H9 (cell line): ENCODE results near the gene TSTD1. TPM values are rescaled to one million over a fixed set of nuclear protein-coding genes. Genes with fewer than 3 reads are reported as not detected.
A peak's percentile ranks its signal among the peaks of the same experiment; 100 is the strongest.

Source experiments
- DNase-seq: peaks from one replicate; pipeline ENCODE4 v3.0.0-alpha.2; 2017
- H2AFZ ChIP-seq: one replicate; pipeline ENCODE4 v1.6.1; 2013; ENCODE audit warnings: mild to moderate bottlenecking, low read length, control low read depth, moderate library complexity
- H2AK5ac ChIP-seq: 2 replicates; pipeline ENCODE4 v1.6.1; 2013; ENCODE audit warnings: low read length, control low read depth, mixed read lengths; ENCODE audit not compliant: insufficient read length
- H2BK120ac ChIP-seq: one replicate; pipeline ENCODE4 v1.6.1; 2013; ENCODE audit warnings: low read depth, mild to moderate bottlenecking, low read length, control low read depth, inconsistent platforms; ENCODE audit not compliant: poor library complexity, severe bottlenecking
- H2BK12ac ChIP-seq: 2 replicates; pipeline ENCODE4 v1.6.1; 2013; ENCODE audit warnings: low read length, control low read depth, mixed read lengths, low read depth; ENCODE audit not compliant: insufficient read length
- H2BK15ac ChIP-seq: 2 replicates; pipeline ENCODE4 v1.6.1; 2013; ENCODE audit warnings: low read depth, low read length, control low read depth
- H2BK20ac ChIP-seq: one replicate; pipeline ENCODE4 v1.6.1; 2013; ENCODE audit warnings: low read depth, mild to moderate bottlenecking, low read length, control low read depth, inconsistent platforms; ENCODE audit not compliant: poor library complexity, severe bottlenecking
- H2BK5ac ChIP-seq: 2 replicates; pipeline ENCODE4 v1.6.1; 2013; ENCODE audit warnings: low read length, control low read depth, mixed read lengths; ENCODE audit not compliant: insufficient read length
- H3K14ac ChIP-seq: 2 replicates; pipeline ENCODE4 v1.6.1; 2013; ENCODE audit warnings: low read length, control low read depth; ENCODE audit not compliant: insufficient read depth
- H3K18ac ChIP-seq: 2 replicates; pipeline ENCODE4 v1.6.1; 2013; ENCODE audit warnings: low read depth, mild to moderate bottlenecking, mixed read lengths, low read length, control low read depth; ENCODE audit not compliant: insufficient read length
- H3K23ac ChIP-seq: 2 replicates; pipeline ENCODE4 v1.6.1; 2013; ENCODE audit warnings: low read length, control low read depth, mixed read lengths, low read depth; ENCODE audit not compliant: insufficient read length
- H3K23me2 ChIP-seq: 2 replicates; pipeline ENCODE4 v1.6.1; 2013; ENCODE audit warnings: low read depth, mild to moderate bottlenecking, mixed read lengths, low read length, control low read depth; ENCODE audit not compliant: insufficient read length, poor library complexity, severe bottlenecking
- H3K27ac ChIP-seq: 2 replicates; pipeline ENCODE4 v1.5.1; 2013; ENCODE audit warnings: low read length, control low read depth, mixed read lengths, low read depth; ENCODE audit not compliant: insufficient read length
- H3K27me3 ChIP-seq: 2 replicates; pipeline ENCODE4 v1.6.1; 2013; ENCODE audit warnings: low read length, control low read depth, inconsistent platforms; ENCODE audit not compliant: insufficient read depth
- H3K4ac ChIP-seq: 2 replicates; pipeline ENCODE4 v1.6.1; 2013; ENCODE audit warnings: low read depth, mild to moderate bottlenecking, control low read depth, inconsistent platforms, low read length, moderate library complexity
- H3K4me1 ChIP-seq: 2 replicates; pipeline ENCODE4 v1.6.1; 2013; ENCODE audit warnings: low read length, control low read depth, inconsistent platforms; ENCODE audit not compliant: insufficient read depth
- H3K4me2 ChIP-seq: 2 replicates; pipeline ENCODE4 v1.6.1; 2013; ENCODE audit warnings: low read length, control low read depth, mixed read lengths; ENCODE audit not compliant: insufficient read length, insufficient read depth
- H3K56ac ChIP-seq: 2 replicates; pipeline ENCODE4 v1.6.1; 2013; ENCODE audit warnings: low read depth, mild to moderate bottlenecking, mixed read lengths, low read length, control low read depth; ENCODE audit not compliant: insufficient read length
- H3K79me1 ChIP-seq: 2 replicates; pipeline ENCODE4 v1.6.1; 2013; ENCODE audit warnings: low read depth, mild to moderate bottlenecking, moderate library complexity, low read length, control low read depth, inconsistent platforms; ENCODE audit not compliant: insufficient read depth, poor library complexity, severe bottlenecking
- H3K79me2 ChIP-seq: 2 replicates; pipeline ENCODE4 v1.6.1; 2013; ENCODE audit warnings: low read length, control low read depth, inconsistent platforms; ENCODE audit not compliant: insufficient read depth
- H3K9ac ChIP-seq: 2 replicates; pipeline ENCODE4 v1.6.1; 2013; ENCODE audit warnings: low read length, control low read depth, mixed read lengths; ENCODE audit not compliant: insufficient read length; ENCODE audit errors: extremely low read depth
- H3K9me3 ChIP-seq: one replicate; pipeline ENCODE4 v1.6.1; 2013; ENCODE audit warnings: low read depth, low read length, inconsistent platforms; ENCODE audit not compliant: control insufficient read depth
- H3T11ph ChIP-seq: one replicate; pipeline ENCODE4 v1.6.1; 2013; ENCODE audit warnings: mild to moderate bottlenecking, low read length, control low read depth, inconsistent platforms
- H4K20me1 ChIP-seq: one replicate; pipeline ENCODE4 v1.6.1; 2013; ENCODE audit not compliant: control insufficient read depth, insufficient read length, insufficient read depth
- H4K5ac ChIP-seq: 2 replicates; pipeline ENCODE4 v1.6.1; 2013; ENCODE audit warnings: low read depth, mild to moderate bottlenecking, mixed read lengths, low read length, control low read depth; ENCODE audit not compliant: insufficient read length
- H4K8ac ChIP-seq: replicated peaks from 2 replicates; pipeline ENCODE4 v1.6.1; 2013; ENCODE audit warnings: low read length, control low read depth, mixed read lengths, low read depth; ENCODE audit not compliant: insufficient read length
- H4K91ac ChIP-seq: 2 replicates; pipeline ENCODE4 v1.6.1; 2013; ENCODE audit warnings: low read depth, mild to moderate bottlenecking, moderate library complexity, mixed read lengths, low read length, control low read depth; ENCODE audit not compliant: insufficient read length
- H3K27ac Mint-ChIP-seq, 3 experiments: 2 replicates in 2 of 3; 3 replicates in 1 of 3; pipeline ENCODE4 v1.8.0; 2020 to 2021; ENCODE audit warnings: mixed read lengths in 3 of 3, mild to moderate bottlenecking in 1 of 3, moderate library complexity in 1 of 3
- H3K27me3 Mint-ChIP-seq: 2 replicates; pipeline ENCODE4 v1.8.0; 2021; ENCODE audit warnings: low read depth, mild to moderate bottlenecking, moderate library complexity, mixed read lengths
- H3K36me3 Mint-ChIP-seq, 3 experiments: 2 replicates in 2 of 3; 3 replicates in 1 of 3; pipeline ENCODE4 v1.8.0; 2020 to 2021; ENCODE audit warnings: low read depth in 3 of 3, mixed read lengths in 3 of 3; ENCODE audit not compliant: insufficient read depth in 1 of 3
- H3K4me1 Mint-ChIP-seq, 2 experiments: 2 replicates each; pipeline ENCODE4 v1.8.0; 2020; ENCODE audit warnings: mixed read lengths in 2 of 2
- H3K4me3 Mint-ChIP-seq, 2 experiments: 2 replicates in 1 of 2; 3 replicates in 1 of 2; pipeline ENCODE4 v1.8.0; 2020 to 2021; ENCODE audit warnings: mild to moderate bottlenecking in 2 of 2, mixed read lengths in 2 of 2, moderate library complexity in 1 of 2
- H3K9me3 Mint-ChIP-seq, 2 experiments: 2 replicates in 1 of 2; 3 replicates in 1 of 2; pipeline ENCODE4 v1.8.0; 2020; ENCODE audit warnings: mild to moderate bottlenecking in 2 of 2, mixed read lengths in 2 of 2, moderate library complexity in 1 of 2
- WGBS: extraction: QIAGEN DNeasy Blood & Tissue Kit; methylation state at CpG from one replicate; pipeline ENCODE4 v1.1.7; 2013; ENCODE audit warnings: missing lambda C conversion rate, low lambda C conversion rate, mixed read lengths; ENCODE audit not compliant: insufficient read length; ENCODE audit errors: extremely low coverage; 5-methylcytosine and 5-hydroxymethylcytosine counted together
- total RNA-seq: library from RNA; stranded (reverse); gene quantifications from 2 replicates; pipeline ENCODE4 v1.2.1, GENCODE V29; 2021
- TF ChIP-seq, protein P1 (sequence below): fragments of 200-600 bp; sonication (generic); conservative IDR thresholded peaks from 3 replicates; pipeline ENCODE4 v1.8.0; 2021; ENCODE audit warnings: antibody characterized with exemption, mild to moderate bottlenecking

TSTD1 gene
- total RNA-seq, 1 experiment from 2014 or later, result 73.7 TPM

- Histone ChIP-seq H3K56ac (no peak overlapping the region), H3K4ac (no peak overlapping the region), H3K14ac (no peak overlapping the region), H2BK120ac (no peak overlapping the region), H4K91ac (no peak overlapping the region), H3K79me1 (peaks cover 2% of the 10 kb centered on the region), H3K9ac (no peak overlapping the region), H3K9me3 (no peaks in the 10 kb centered on the region), H2AFZ (no peak overlapping the region), H3K79me2 (peaks cover 9% of the 10 kb centered on the region; the same call in 1 of the 2 replicates), H3K23ac (no peak overlapping the region), H2AK5ac (no peak overlapping the region), H4K5ac (no peak overlapping the region), H4K20me1 (peaks cover 3% of the 10 kb centered on the region), H4K8ac (no peak overlapping the region), H3K18ac (no peak overlapping the region), H3K27me3 (no peaks in the 10 kb centered on the region), H3K27ac (no peak overlapping the region), H2BK12ac (no peak overlapping the region), H3K4me2 (no peak overlapping the region), H2BK5ac (no peak overlapping the region), H2BK15ac (no peak overlapping the region), H3K23me2 (no peaks in the 10 kb centered on the region), H2BK20ac (no peak overlapping the region), H3K4me1 (no peaks in the 10 kb centered on the region; the same call in 1 of the 2 replicates), H3T11ph (no peak overlapping the region)
- no peaks in the 10 kb centered on the region for H3K9me3 Mint-ChIP-seq
- no CpG with 5 or more reads among the region's 5 CpGs for WGBS
- peak overlapping the region in 1 of 3 experiments; percentile 22; a peak in 2 of 7 replicates for H3K27ac Mint-ChIP-seq
- H3K27me3 Mint-ChIP-seq, result no peaks in the 10 kb centered on the region
- DNase-seq, result no peak
- TF ChIP-seq, protein P1, sequence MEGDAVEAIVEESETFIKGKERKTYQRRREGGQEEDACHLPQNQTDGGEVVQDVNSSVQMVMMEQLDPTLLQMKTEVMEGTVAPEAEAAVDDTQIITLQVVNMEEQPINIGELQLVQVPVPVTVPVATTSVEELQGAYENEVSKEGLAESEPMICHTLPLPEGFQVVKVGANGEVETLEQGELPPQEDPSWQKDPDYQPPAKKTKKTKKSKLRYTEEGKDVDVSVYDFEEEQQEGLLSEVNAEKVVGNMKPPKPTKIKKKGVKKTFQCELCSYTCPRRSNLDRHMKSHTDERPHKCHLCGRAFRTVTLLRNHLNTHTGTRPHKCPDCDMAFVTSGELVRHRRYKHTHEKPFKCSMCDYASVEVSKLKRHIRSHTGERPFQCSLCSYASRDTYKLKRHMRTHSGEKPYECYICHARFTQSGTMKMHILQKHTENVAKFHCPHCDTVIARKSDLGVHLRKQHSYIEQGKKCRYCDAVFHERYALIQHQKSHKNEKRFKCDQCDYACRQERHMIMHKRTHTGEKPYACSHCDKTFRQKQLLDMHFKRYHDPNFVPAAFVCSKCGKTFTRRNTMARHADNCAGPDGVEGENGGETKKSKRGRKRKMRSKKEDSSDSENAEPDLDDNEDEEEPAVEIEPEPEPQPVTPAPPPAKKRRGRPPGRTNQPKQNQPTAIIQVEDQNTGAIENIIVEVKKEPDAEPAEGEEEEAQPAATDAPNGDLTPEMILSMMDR, result no peak
- H3K4me1 Mint-ChIP-seq, result peaks cover 8% of the 10 kb centered on the region in 2 experiments
- H3K4me3 Mint-ChIP-seq, result no peak overlapping the region
- H3K36me3 Mint-ChIP-seq, result peaks cover 29 to 62% (median 59%) of the 10 kb centered on the region in 3 experiments; a peak in 6 of 7 replicates
Observed at GRCh38 chr1:161001525-161001924, 37.2 kb downstream of the TSTD1 start.
